ENCODE results near the gene RASGRP1.
A peak's percentile ranks its signal among the peaks of the same experiment; 100 is the strongest.

RASGRP1 gene

DNA sequence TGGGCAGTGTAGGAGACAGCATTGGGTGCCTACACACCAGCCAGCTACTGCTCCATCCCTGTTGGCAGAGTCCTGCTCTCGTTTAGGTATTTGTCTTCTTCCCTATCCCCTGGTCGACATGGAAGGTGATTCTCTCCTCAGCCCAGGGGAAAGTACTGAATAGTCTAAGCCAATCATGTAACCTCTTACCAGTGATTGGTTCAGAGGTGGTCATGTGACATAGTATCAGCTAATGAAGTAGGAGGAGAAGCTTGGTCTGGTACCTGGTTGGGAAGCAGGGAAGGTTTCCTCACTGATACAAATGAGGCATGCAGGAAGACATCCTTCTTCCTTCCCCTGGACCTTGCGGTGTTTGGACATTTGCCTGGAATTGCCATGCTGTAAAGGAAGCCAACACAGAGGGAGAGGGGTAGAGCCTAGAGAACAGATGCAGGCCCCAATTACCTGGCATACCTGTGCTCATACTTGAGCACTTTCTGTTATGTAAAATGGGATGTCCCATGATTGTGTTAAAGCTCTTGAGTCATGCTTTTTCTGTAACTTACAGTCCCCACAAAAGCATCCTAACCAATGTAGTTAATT lies 32.7 kb upstream of the RASGRP1 start:
- H3K27ac ChIP-seq (replicated peaks) = no peak overlapping the region
- no peak overlapping the region for H3K4me3 ChIP-seq (replicated peaks; ENCODE audit: insufficient read depth, low read length)
- peaks cover 2% of the 10 kb centered on the region for H3K27me3 ChIP-seq (ENCODE audit: insufficient read depth, poor library complexity, severe bottlenecking)
- TF ChIP-seq POLR2AphosphoS5 (IDR thresholded peaks at IDR 0.05; ENCODE audit: low read depth) (no peak), SPI1 (IDR thresholded peaks at IDR 0.05; ENCODE audit: borderline replicate concordance, low read depth) (no peak), GABPA (IDR thresholded peaks at IDR 0.05; ENCODE audit: low read depth) (no peak)
- TF ChIP-seq, protein P1, sequence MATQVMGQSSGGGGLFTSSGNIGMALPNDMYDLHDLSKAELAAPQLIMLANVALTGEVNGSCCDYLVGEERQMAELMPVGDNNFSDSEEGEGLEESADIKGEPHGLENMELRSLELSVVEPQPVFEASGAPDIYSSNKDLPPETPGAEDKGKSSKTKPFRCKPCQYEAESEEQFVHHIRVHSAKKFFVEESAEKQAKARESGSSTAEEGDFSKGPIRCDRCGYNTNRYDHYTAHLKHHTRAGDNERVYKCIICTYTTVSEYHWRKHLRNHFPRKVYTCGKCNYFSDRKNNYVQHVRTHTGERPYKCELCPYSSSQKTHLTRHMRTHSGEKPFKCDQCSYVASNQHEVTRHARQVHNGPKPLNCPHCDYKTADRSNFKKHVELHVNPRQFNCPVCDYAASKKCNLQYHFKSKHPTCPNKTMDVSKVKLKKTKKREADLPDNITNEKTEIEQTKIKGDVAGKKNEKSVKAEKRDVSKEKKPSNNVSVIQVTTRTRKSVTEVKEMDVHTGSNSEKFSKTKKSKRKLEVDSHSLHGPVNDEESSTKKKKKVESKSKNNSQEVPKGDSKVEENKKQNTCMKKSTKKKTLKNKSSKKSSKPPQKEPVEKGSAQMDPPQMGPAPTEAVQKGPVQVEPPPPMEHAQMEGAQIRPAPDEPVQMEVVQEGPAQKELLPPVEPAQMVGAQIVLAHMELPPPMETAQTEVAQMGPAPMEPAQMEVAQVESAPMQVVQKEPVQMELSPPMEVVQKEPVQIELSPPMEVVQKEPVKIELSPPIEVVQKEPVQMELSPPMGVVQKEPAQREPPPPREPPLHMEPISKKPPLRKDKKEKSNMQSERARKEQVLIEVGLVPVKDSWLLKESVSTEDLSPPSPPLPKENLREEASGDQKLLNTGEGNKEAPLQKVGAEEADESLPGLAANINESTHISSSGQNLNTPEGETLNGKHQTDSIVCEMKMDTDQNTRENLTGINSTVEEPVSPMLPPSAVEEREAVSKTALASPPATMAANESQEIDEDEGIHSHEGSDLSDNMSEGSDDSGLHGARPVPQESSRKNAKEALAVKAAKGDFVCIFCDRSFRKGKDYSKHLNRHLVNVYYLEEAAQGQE (IDR thresholded peaks at IDR 0.05; ENCODE audit: insufficient replicate concordance, low read depth) = no peak
- TF ChIP-seq, protein P2, sequence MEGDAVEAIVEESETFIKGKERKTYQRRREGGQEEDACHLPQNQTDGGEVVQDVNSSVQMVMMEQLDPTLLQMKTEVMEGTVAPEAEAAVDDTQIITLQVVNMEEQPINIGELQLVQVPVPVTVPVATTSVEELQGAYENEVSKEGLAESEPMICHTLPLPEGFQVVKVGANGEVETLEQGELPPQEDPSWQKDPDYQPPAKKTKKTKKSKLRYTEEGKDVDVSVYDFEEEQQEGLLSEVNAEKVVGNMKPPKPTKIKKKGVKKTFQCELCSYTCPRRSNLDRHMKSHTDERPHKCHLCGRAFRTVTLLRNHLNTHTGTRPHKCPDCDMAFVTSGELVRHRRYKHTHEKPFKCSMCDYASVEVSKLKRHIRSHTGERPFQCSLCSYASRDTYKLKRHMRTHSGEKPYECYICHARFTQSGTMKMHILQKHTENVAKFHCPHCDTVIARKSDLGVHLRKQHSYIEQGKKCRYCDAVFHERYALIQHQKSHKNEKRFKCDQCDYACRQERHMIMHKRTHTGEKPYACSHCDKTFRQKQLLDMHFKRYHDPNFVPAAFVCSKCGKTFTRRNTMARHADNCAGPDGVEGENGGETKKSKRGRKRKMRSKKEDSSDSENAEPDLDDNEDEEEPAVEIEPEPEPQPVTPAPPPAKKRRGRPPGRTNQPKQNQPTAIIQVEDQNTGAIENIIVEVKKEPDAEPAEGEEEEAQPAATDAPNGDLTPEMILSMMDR (IDR thresholded peaks at IDR 0.05; ENCODE audit: insufficient read depth, low read length) = no peak
- no peak for DNase-seq (ENCODE audit: low read depth in 1 of 2, low spot score in 1 of 2)

DNA sequence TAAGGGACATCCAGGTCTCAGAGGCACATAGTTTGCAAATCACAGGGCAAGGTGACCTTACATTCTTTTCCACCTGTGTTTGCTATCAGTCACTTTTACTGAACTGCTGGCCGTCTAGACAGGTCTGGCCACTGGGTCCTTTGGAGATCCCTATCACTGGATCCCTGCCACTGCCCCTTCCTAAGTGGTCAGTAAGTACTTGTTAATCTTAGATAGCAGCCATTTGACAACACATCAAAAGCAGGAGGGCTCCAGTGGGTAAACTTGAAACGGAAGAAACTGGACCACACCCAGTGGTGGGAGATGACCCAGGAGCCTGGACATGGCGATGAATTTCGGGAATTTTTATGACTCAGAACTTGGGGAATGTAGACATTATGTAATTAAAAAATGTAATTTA lies 28.9 kb upstream of the RASGRP1 start:
- DNase-seq (ENCODE audit: low read depth in 1 of 2, low spot score in 1 of 2) = no peak
- Histone ChIP-seq H3K27me3 (ENCODE audit: insufficient read depth, poor library complexity, severe bottlenecking) (peaks cover 2% of the 10 kb centered on the region), H3K27ac (replicated peaks) (no peak overlapping the region), H3K4me3 (replicated peaks; ENCODE audit: insufficient read depth, low read length) (no peak overlapping the region)
- TF ChIP-seq, protein P1 (IDR thresholded peaks at IDR 0.05; ENCODE audit: insufficient replicate concordance, low read depth) = no peak
- TF ChIP-seq SPI1 (IDR thresholded peaks at IDR 0.05; ENCODE audit: borderline replicate concordance, low read depth) = no peak
- no peak for TF ChIP-seq POLR2AphosphoS5 (IDR thresholded peaks at IDR 0.05; ENCODE audit: low read depth)
- TF ChIP-seq, protein P2 (IDR thresholded peaks at IDR 0.05; ENCODE audit: insufficient read depth, low read length) = no peak
- no peak for TF ChIP-seq GABPA (IDR thresholded peaks at IDR 0.05; ENCODE audit: low read depth)

DNA sequence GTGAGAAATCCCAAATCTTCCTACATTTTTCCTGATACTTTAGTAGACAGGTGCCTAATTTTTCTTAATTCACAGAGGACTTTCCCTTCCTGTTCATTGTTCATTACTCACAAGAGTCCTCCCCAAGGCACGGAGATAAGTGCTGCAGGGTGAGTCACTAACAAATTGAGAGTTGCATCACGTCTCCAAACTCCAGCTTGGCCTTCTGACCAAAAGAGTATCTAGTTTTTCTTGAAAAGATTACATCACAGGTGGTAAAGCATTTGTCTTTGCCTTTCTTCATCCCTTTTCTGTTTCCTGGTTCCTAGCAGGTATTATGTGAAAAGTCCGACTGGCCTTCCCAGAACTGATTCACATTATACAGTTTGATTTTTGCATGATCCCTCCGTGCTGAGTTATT lies 24.9 kb upstream of the RASGRP1 start:
- no peak overlapping the region for H3K4me3 ChIP-seq (replicated peaks; ENCODE audit: insufficient read depth, low read length)
- DNase-seq (ENCODE audit: low read depth in 1 of 2, low spot score in 1 of 2) = peak; percentile 7 to 22
- TF ChIP-seq, protein P2 (IDR thresholded peaks at IDR 0.05; ENCODE audit: insufficient read depth, low read length) = no peak
- TF ChIP-seq GABPA (IDR thresholded peaks at IDR 0.05; ENCODE audit: low read depth) (no peak), SPI1 (IDR thresholded peaks at IDR 0.05; ENCODE audit: borderline replicate concordance, low read depth) (no peak), POLR2AphosphoS5 (IDR thresholded peaks at IDR 0.05; ENCODE audit: low read depth) (no peak)
- TF ChIP-seq, protein P1 (IDR thresholded peaks at IDR 0.05; ENCODE audit: insufficient replicate concordance, low read depth) = no peak
- H3K27me3 ChIP-seq (ENCODE audit: insufficient read depth, poor library complexity, severe bottlenecking) = peaks cover 2% of the 10 kb centered on the region
- no peak overlapping the region for H3K27ac ChIP-seq (replicated peaks)

Data from HL-60 (cell line).